A549 (cell line): ENCODE results near the gene CCDC106.
A peak's percentile ranks its signal among the peaks of the same experiment; 100 is the strongest.

Experiments used
- GATA3 ChIP-seq: IDR thresholded peaks from 2 replicates; pipeline ENCODE4 v1.6.1; 2012; ENCODE audit warnings: borderline replicate concordance
- PHF8 ChIP-seq: fragments of 200-600 bp; sonication (generic); IDR thresholded peaks from 2 replicates; pipeline ENCODE4 v1.6.1; 2016; ENCODE audit warnings: low read depth, mild to moderate bottlenecking, antibody characterized with exemption, moderate library complexity, borderline replicate concordance
- POLR2A ChIP-seq: IDR thresholded peaks from 2 replicates; pipeline ENCODE4 v1.6.1; 2012; ENCODE audit warnings: mild to moderate bottlenecking, low read length

DNA sequence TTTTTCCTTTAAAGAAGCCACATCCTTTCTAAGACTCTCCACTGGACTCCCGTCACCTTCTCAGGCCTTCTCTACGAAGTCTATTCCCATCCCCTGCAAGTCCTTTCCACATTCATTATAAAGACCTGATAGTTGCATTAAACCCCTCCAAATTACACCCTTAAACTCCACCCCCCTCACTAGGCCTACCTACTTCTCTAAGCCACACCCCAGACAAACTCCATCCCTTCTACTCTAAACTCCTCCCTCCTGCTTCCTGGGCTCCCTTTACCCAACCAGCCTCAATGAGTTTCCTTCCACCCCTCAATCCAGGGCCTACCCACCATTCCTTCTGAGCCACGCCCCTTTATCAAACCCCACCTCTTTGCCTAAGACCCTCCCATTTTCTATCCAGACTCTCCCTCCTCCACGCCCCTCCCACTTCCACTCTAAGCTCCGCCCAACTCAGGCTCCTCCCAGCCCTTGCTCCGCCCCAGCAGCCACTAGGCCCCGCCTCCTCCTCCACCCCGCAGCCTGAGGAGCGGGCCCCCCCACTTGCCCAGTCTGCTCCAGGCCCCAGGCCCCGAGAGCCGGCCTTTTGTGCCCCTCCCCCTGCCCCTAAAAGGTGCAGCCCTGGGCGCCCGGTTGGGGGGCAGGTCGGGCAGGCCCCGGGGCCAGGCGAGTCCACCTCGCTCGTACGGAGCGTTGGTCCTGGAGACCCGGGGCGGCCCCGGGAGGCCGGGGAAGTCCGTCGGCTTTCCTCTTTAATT, 49.1 kb upstream of the CCDC106 start:
- TF ChIP-seq PHF8 (peak; percentile 82; the same call in 1 of the 2 replicates), GATA3 (no peak), POLR2A (no peak)
